Measurements from ENCODE around the gene FAU. TPM values are rescaled to one million over a fixed set of nuclear protein-coding genes. Genes with fewer than 3 reads are reported as not detected.

Gene FAU
- total and polyA plus RNA-seq, 9 of the 15 experiments (the other 6 are each of a cell fraction or from before 2014, with no cell fraction given): 433 to 1,827 (median 942) TPM

DNA sequence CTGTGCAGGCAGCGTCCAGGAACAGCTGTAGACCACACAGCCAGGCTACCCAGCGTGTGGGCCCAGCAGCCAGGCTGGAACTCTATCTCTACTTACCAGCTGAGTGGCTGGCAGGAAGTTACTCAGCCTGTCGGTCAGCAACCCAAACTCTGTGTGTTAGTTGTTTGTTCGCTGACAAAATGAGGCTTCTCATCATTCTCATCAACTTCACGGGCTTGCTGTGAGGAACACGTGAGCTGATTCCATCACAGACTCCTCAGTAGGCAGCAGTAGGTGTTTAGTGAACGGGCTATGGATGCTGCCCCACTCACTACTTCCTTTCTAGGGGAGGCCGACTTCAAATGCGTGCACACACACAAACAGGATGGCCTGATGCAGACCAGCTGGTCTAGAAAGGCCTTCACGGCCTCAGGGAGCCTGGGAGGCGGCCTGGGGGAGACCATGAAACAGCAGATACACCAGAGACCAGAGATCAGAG, 47.3 kb upstream of the FAU start (continued):
- TF ChIP-seq MED1 (CRISPR knock-in tag; IDR thresholded peaks at IDR 0.05; ENCODE audit: borderline replicate concordance) (no peak), HNRNPK (IDR thresholded peaks at IDR 0.05; ENCODE audit: low read depth, low read length, poor library complexity, severe bottlenecking) (no peak), SAP30 (IDR thresholded peaks at IDR 0.05; ENCODE audit: borderline replicate concordance, insufficient read depth, low read depth, low read length, poor library complexity, severe bottlenecking) (no peak), KLF13 (tag; IDR thresholded peaks at IDR 0.05; ENCODE audit: borderline replicate concordance, low read depth) (no peak), SAFB (IDR thresholded peaks at IDR 0.05; ENCODE audit: borderline replicate concordance, low read depth, low read length) (no peak), MCM5 (IDR thresholded peaks at IDR 0.05; ENCODE audit: low read depth) (no peak), ZNF717 (CRISPR knock-in tag; IDR thresholded peaks at IDR 0.05) (no peak), SP2 (IDR thresholded peaks at IDR 0.05; ENCODE audit: extremely low read depth, low read depth, low read length, poor library complexity, severe bottlenecking) (no peak), THRAP3 (IDR thresholded peaks at IDR 0.05; ENCODE audit: borderline replicate concordance) (no peak), ESRRA (IDR thresholded peaks at IDR 0.05; ENCODE audit: borderline replicate concordance, low read depth) (no peak), MEF2A (IDR thresholded peaks at IDR 0.05; ENCODE audit: control insufficient read depth, low read depth, low read length) (no peak), TSC22D4 (tag; IDR thresholded peaks at IDR 0.05) (no peak), ZNF695 (CRISPR knock-in tag; IDR thresholded peaks at IDR 0.05) (no peak), TBP (optimal IDR thresholded peaks at IDR 0.05; ENCODE audit: low read depth, low read length) (peak; percentile 37), RFX1 (IDR thresholded peaks at IDR 0.05) (no peak), SRSF3 (IDR thresholded peaks at IDR 0.05; ENCODE audit: insufficient read depth, low read length) (no peak), GATAD2A (IDR thresholded peaks at IDR 0.05) (peak; percentile 21; the same call in 1 of the 2 replicates), ZSCAN32 (CRISPR knock-in tag; IDR thresholded peaks at IDR 0.05) (no peak), LARP7 (IDR thresholded peaks at IDR 0.05) (no peak), PHF8 (IDR thresholded peaks at IDR 0.05; ENCODE audit: borderline replicate concordance, low read length) (no peak), NFYB (IDR thresholded peaks at IDR 0.05; ENCODE audit: extremely low read depth, insufficient read length) (no peak), ZNF766 (CRISPR knock-in tag; conservative IDR thresholded peaks at IDR 0.05) (0 out of 2 replicates have a peak, but pooled peaks have one; percentile 58), ZFPM2 (CRISPR knock-in tag; IDR thresholded peaks at IDR 0.05) (no peak), PRPF4 (IDR thresholded peaks at IDR 0.05; ENCODE audit: insufficient read depth, low read depth, low read length, poor library complexity, severe bottlenecking) (no peak), RBM34 (IDR thresholded peaks at IDR 0.05; ENCODE audit: borderline replicate concordance, insufficient read depth, low read length) (no peak), ZNF551 (CRISPR knock-in tag; IDR thresholded peaks at IDR 0.05) (no peak), ZNF23 (CRISPR knock-in tag; IDR thresholded peaks at IDR 0.05) (no peak), ZNF436 (CRISPR knock-in tag; IDR thresholded peaks at IDR 0.05) (no peak)
- TF ChIP-seq, protein P1, sequence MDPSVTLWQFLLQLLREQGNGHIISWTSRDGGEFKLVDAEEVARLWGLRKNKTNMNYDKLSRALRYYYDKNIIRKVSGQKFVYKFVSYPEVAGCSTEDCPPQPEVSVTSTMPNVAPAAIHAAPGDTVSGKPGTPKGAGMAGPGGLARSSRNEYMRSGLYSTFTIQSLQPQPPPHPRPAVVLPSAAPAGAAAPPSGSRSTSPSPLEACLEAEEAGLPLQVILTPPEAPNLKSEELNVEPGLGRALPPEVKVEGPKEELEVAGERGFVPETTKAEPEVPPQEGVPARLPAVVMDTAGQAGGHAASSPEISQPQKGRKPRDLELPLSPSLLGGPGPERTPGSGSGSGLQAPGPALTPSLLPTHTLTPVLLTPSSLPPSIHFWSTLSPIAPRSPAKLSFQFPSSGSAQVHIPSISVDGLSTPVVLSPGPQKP (CRISPR knock-in tag; IDR thresholded peaks at IDR 0.05): no peak
- TF ChIP-seq, protein P2, sequence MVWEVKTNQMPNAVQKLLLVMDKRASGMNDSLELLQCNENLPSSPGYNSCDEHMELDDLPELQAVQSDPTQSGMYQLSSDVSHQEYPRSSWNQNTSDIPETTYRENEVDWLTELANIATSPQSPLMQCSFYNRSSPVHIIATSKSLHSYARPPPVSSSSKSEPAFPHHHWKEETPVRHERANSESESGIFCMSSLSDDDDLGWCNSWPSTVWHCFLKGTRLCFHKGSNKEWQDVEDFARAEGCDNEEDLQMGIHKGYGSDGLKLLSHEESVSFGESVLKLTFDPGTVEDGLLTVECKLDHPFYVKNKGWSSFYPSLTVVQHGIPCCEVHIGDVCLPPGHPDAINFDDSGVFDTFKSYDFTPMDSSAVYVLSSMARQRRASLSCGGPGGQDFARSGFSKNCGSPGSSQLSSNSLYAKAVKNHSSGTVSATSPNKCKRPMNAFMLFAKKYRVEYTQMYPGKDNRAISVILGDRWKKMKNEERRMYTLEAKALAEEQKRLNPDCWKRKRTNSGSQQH (CRISPR knock-in tag; IDR thresholded peaks at IDR 0.05): no peak
